CD4-positive, alpha-beta memory T cell (primary cell): ENCODE measurements around the gene CNOT8. TPM values are rescaled to one million over a fixed set of nuclear protein-coding genes. Genes with fewer than 3 reads are reported as not detected.

Experiments used
- CTCF ChIA-PET: fragments of 350-600 bp; sonication (Branson Sonifier 250); formaldehyde crosslinking; loops from one replicate; lab custom pipeline; 2021; ENCODE audit warnings: inconsistent platforms; ENCODE audit not compliant: partially characterized antibody; lab: Charles Lee
- POLR2A ChIA-PET: fragments of 350-600 bp; sonication (Branson Sonifier 250); formaldehyde crosslinking; loops from one replicate; lab custom pipeline; 2021; ENCODE audit not compliant: partially characterized antibody; lab: Charles Lee
- DNase-seq, 5 donors: peaks; one replicate each; pipeline versions ENCODE4 v3.0.0 to v3.0.0-alpha.2; 2020 to 2022; ENCODE audit warnings: mixed read lengths in 1 of 5
- H3K27ac ChIP-seq: one replicate; pipeline ENCODE4 v1.7.0; 2013; ENCODE audit warnings: low read depth, low read length
- H3K27me3 ChIP-seq: 2 replicates; pipeline ENCODE4 v1.7.0; 2013; ENCODE audit warnings: mild to moderate bottlenecking, low read length, moderate library complexity; ENCODE audit not compliant: insufficient read depth
- H3K36me3 ChIP-seq: 2 replicates; pipeline ENCODE4 v1.7.0; 2013; ENCODE audit warnings: mild to moderate bottlenecking, low read length, moderate library complexity; ENCODE audit not compliant: insufficient read depth
- H3K4me1 ChIP-seq: 2 replicates; pipeline ENCODE4 v1.7.0; 2013; ENCODE audit warnings: mild to moderate bottlenecking, low read length, moderate library complexity; ENCODE audit not compliant: insufficient read depth
- H3K4me3 ChIP-seq, 2 donors: one replicate each; pipeline ENCODE4 v1.7.0; 2013; ENCODE audit warnings: low read length in 2 of 2, mild to moderate bottlenecking in 1 of 2
- H3K9me3 ChIP-seq, 2 donors: one replicate each; pipeline ENCODE4 v1.7.0; 2013; ENCODE audit warnings: low read length in 2 of 2, control low read depth in 1 of 2; ENCODE audit not compliant: control insufficient read depth in 1 of 2
- H3K27ac Mint-ChIP-seq, 7 donors: one replicate each; pipeline ENCODE4 v1.8.0; 2020 to 2021; ENCODE audit warnings: mixed read lengths in 7 of 7, mild to moderate bottlenecking in 6 of 7, inconsistent platforms in 3 of 7, moderate library complexity in 3 of 7
- H3K27me3 Mint-ChIP-seq, 2 donors: one replicate each; pipeline ENCODE4 v1.8.0; 2020 to 2021; ENCODE audit warnings: mixed read lengths in 2 of 2
- H3K36me3 Mint-ChIP-seq, 2 donors: one replicate each; pipeline ENCODE4 v1.8.0; 2020 to 2021; ENCODE audit warnings: mixed read lengths in 2 of 2, inconsistent platforms in 1 of 2, mild to moderate bottlenecking in 1 of 2
- H3K4me1 Mint-ChIP-seq, 4 donors: one replicate each; pipeline ENCODE4 v1.8.0; 2020 to 2021; ENCODE audit warnings: mixed read lengths in 4 of 4, mild to moderate bottlenecking in 1 of 4
- H3K4me3 Mint-ChIP-seq, 8 donors: one replicate each; pipeline ENCODE4 v1.8.0; 2020 to 2021; ENCODE audit warnings: mixed read lengths in 8 of 8, mild to moderate bottlenecking in 7 of 8, moderate library complexity in 6 of 8, inconsistent platforms in 3 of 8
- H3K9me3 Mint-ChIP-seq, 8 donors: one replicate each; pipeline ENCODE4 v1.8.0; 2020 to 2021; ENCODE audit warnings: mixed read lengths in 8 of 8, mild to moderate bottlenecking in 5 of 8, inconsistent platforms in 3 of 8, moderate library complexity in 1 of 8
- intact Hi-C: fragments of 100-400 bp; cut with micrococcal nuclease; formaldehyde crosslinking; loops from one replicate; pipeline ENCODE4 v1.15.1; 2023
- polyA plus RNA-seq, 2 donors: library from polyadenylated mRNA; unstranded; fragments of 300-500 nt; fragmentation: Illumina TruSeq; gene quantifications; one replicate each; pipeline ENCODE4 v1.2.3, GENCODE V29; 2021
- total RNA-seq, 2 experiments: library from RNA; stranded (reverse); gene quantifications; one replicate each; pipeline ENCODE4 v1.2.3, GENCODE V29; 2021

CNOT8 gene
- total and polyA plus RNA-seq, 4 experiments from 2014 or later, result 110 to 243 (median 139) TPM

DNA sequence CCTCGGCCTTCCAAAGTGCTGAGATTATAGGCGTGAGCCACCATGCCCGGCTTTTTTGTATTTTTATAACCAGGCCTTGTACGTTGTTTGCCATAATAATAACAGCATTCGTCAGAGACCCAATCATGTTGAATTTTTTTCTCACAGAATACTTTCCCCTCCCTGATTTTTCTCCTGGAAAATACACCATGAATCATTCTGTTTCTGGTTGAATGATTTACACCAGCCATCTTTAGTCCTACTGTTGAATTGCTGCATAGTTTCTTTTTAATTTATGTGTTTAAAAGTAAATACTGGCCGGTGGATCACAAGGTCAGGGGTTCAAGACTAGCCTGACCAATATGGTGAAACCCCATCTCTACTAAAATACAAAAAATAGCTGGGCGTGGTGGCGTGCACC, 3.5 kb downstream of the CNOT8 start:
- intact Hi-C loops, result no loop called here
- H3K9me3 Mint-ChIP-seq, result no peaks in the 10 kb centered on the region
- POLR2A ChIA-PET, result no interaction called here
- Histone ChIP-seq H3K27me3 (no peaks in the 10 kb centered on the region), H3K36me3 (peaks cover 24% of the 10 kb centered on the region), H3K4me3 (no peak overlapping the region), H3K9me3 (no peaks in the 10 kb centered on the region), H3K4me1 (peaks cover 42% of the 10 kb centered on the region), H3K27ac (no peak overlapping the region)
- no peak for DNase-seq
- H3K36me3 Mint-ChIP-seq, result peaks cover 34 to 59% of the 10 kb centered on the region in 2 donors
- CTCF ChIA-PET, result no interaction called here
- peaks cover 35 to 70% (median 49%) of the 10 kb centered on the region in 4 donors for H3K4me1 Mint-ChIP-seq
- H3K4me3 Mint-ChIP-seq, result peak overlapping the region in 6 of 8 donors; percentile 38 to 91 (median 60)
- H3K27ac Mint-ChIP-seq, result peak overlapping the region in 5 of 7 donors; percentile 72 to 98 (median 83)
- no peaks in the 10 kb centered on the region for H3K27me3 Mint-ChIP-seq

DNA sequence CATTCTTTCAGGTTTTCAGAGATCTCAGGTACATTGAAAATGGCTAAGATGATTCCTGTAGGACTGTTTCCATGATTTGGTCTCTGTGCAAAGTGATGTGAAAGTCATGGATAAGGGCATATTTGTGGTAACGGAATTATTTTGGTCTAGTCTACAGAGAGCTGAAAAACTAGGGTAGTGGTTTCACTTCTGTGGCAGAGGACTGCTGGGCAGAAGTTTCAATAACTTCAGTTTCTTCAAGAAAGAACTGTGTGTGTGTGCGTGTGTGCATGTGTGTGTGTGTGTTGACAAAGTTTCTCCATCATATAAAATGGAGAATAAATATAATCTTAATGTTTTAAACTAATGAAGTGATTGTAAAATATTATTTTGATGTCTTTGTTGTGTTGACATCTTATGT, 4.3 kb downstream of the CNOT8 start:
- H3K27me3 Mint-ChIP-seq, result no peaks in the 10 kb centered on the region
- Histone ChIP-seq H3K27me3 (no peaks in the 10 kb centered on the region), H3K4me1 (peaks cover 38% of the 10 kb centered on the region), H3K27ac (no peak overlapping the region), H3K4me3 (no peak overlapping the region), H3K9me3 (no peaks in the 10 kb centered on the region), H3K36me3 (peaks cover 26% of the 10 kb centered on the region)
- peak overlapping the region; percentile 26 to 90 (median 72) for H3K27ac Mint-ChIP-seq
- ChIA-PET POLR2A (interaction anchor here (0.8 kb wide), 1 partner anchor 106 kb away, joined by 3 read pairs; no protein-coding TSS in a partner anchor), CTCF (interaction anchor here (1.3 to 2.1 kb wide), 2 partner anchors 14 to 212 kb away, joined by 3 to 5 read pairs; no protein-coding TSS in a partner anchor)
- intact Hi-C loops, result no loop called here
- H3K9me3 Mint-ChIP-seq, result no peaks in the 10 kb centered on the region
- DNase-seq, result no peak
- peak overlapping the region in 7 of 8 donors; percentile 29 to 70 (median 55) for H3K4me3 Mint-ChIP-seq
- peaks cover 35 to 74% (median 47%) of the 10 kb centered on the region in 4 donors for H3K4me1 Mint-ChIP-seq
- peaks cover 39 to 62% of the 10 kb centered on the region in 2 donors for H3K36me3 Mint-ChIP-seq

DNA sequence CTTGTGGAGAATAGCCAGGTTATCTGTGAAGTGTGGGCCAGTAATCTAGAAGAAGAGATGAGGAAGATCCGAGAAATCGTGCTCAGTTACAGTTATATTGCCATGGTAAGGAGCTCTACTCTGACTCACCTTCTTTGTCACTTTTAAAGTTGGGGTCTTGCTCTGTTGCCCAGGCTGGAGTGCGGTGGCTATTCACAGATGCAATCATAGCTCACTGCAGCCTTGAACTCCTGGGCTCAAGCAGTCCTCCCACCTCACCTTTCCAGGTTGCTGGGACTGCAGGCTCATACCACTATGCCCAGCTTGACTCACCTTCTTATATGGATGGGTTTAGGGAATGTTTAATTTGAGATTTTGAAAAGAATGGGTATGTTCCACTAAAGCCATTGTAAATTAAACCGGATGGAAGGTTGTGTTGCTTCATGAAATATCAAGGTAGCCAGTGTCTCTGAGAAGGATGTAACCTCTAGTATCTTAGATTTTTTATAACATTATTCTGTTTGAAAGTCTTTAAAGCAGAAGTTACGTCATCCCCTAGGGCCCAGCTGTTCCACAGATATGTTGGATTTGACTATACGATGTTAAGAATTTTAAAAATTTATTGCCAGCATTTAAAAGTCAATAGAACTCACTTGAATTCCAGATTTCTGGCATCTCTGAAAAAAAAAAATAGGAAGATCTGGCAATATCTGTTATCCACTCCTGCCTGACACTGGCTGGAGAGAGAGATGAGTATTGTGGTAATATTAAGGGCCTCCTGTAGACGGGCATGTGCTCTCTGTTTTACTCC, 5.1 kb downstream of the CNOT8 start:
- CTCF ChIA-PET, result interaction anchor here (1.3 to 2.1 kb wide), 2 partner anchors 13 to 213 kb away, joined by 3 to 5 read pairs; no protein-coding TSS in a partner anchor
- Histone ChIP-seq H3K4me1 (peaks cover 38% of the 10 kb centered on the region), H3K9me3 (no peaks in the 10 kb centered on the region), H3K27ac (no peak overlapping the region), H3K27me3 (no peaks in the 10 kb centered on the region), H3K4me3 (no peak overlapping the region), H3K36me3 (peaks cover 29% of the 10 kb centered on the region)
- Mint-ChIP-seq H3K9me3 (no peaks in the 10 kb centered on the region), H3K4me3 (peak overlapping the region in 2 of 8 donors; percentile 51 to 52), H3K27ac (peak overlapping the region in 4 of 7 donors; percentile 23 to 77 (median 66)), H3K27me3 (no peaks in the 10 kb centered on the region), H3K4me1 (peaks cover 36 to 70% (median 47%) of the 10 kb centered on the region in 4 donors), H3K36me3 (peaks cover 41 to 60% of the 10 kb centered on the region in 2 donors)
- POLR2A ChIA-PET, result interaction anchor here (0.8 kb wide), 1 partner anchor 106 kb away, joined by 3 read pairs; no protein-coding TSS in a partner anchor
- intact Hi-C loops, result no loop called here
- no peak for DNase-seq

DNA sequence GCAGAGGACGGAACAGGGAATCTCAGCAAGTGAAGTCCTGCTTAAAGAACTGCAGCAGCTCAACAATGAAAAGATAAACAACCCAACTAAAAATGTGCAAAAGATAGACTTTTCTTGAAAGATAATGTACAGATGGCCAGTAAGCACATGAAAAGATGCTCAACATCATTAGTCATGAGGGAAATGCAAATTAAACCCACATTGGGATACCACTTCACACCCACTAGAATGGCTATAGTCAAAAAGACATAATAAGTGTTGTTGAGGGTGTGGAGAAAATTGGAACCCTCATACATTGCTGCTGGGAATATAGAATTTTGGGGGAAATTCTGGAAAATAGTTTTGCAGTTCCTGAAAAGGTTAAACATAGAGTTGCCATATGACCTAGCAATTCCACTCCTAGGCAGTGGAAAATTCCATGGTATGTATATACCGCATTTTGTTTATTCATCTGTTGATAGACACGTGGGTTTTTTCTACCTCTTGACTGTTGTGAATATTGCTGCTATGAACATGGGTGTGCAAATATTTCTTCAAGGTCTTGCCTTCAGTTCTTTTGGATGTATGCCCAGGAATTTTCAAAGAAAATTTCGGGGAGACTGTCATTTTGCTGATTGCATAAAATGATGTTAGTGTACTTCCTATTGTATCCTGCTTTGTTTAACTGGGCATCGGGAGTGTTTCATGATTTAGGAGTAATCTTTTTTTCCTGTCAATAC, 7.2 kb downstream of the CNOT8 start:
- Histone ChIP-seq H3K4me3 (no peak overlapping the region), H3K27me3 (no peaks in the 10 kb centered on the region), H3K9me3 (no peaks in the 10 kb centered on the region), H3K27ac (no peak overlapping the region), H3K4me1 (peaks cover 28% of the 10 kb centered on the region), H3K36me3 (peaks cover 37% of the 10 kb centered on the region)
- DNase-seq, result no peak
- POLR2A ChIA-PET, result no interaction called here
- Mint-ChIP-seq H3K9me3 (no peaks in the 10 kb centered on the region), H3K27ac (peak overlapping the region in 5 of 7 donors; percentile 6 to 46 (median 29)), H3K4me1 (peaks cover 28 to 50% (median 38%) of the 10 kb centered on the region in 4 donors), H3K36me3 (peaks cover 47 to 59% of the 10 kb centered on the region in 2 donors), H3K27me3 (no peaks in the 10 kb centered on the region), H3K4me3 (no peak overlapping the region)
- intact Hi-C loops, result no loop called here
- CTCF ChIA-PET, result no interaction called here

DNA sequence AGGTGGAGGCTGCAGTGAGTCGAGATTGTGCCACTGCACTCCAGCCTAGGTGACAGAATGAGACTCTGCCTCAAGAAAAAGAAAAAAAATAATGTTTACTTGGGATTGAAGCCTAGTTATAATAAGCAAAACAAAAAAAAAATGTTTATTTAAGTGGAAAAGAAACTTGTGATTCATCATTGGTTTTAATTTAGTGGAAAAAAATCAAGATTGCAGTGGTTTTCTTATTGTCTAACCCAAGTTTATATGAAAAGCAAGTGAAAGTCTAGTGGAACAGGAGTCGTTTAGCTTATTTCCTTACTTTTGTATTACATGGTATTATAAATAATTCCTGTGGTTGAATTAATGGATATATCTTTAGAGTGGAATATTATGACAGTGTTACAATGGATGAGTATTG, 8.4 kb downstream of the CNOT8 start:
- H3K27ac ChIP-seq, result no peak overlapping the region
- H3K9me3 ChIP-seq, result no peaks in the 10 kb centered on the region

DNA sequence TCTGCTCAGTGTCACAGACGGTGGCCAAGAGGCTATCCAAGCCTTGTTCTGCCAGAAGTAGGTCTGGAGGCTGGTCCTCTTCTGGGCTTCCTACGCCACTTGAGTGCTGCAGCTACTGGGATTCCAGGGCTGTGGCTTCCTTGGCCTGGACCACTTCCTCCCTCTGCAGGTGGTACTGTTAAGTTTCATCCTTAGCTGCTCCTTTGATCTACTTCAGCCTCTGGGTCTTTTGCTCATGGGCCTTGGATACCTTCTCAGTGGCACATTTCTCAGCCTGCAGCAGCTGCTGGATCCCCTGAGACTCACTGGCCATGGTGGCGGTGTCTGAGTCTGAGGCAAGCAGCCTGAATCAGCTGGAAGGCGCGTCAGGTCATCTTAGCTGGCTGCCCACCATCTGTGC, 10.3 kb downstream of the CNOT8 start:
- ChIA-PET CTCF (interaction anchor here (0.7 to 3.4 kb wide), 7 partner anchors 9 to 221 kb away, joined by 3 to 20 read pairs (median 4); no protein-coding TSS in a partner anchor), POLR2A (interaction anchor here (0.7 kb wide), 1 partner anchor 10 kb away, joined by 3 read pairs; the partner anchor contains the start of gene CNOT8)
- no peak overlapping the region for H3K4me3 Mint-ChIP-seq
- Histone ChIP-seq H3K27ac (no peak overlapping the region), H3K36me3 (peaks cover 60% of the 10 kb centered on the region), H3K4me1 (no peaks in the 10 kb centered on the region), H3K27me3 (no peaks in the 10 kb centered on the region), H3K9me3 (no peaks in the 10 kb centered on the region), H3K4me3 (no peak overlapping the region)
- intact Hi-C loops, result no loop called here
- H3K27ac Mint-ChIP-seq, result peak overlapping the region in 3 of 7 donors; percentile 25 to 46 (median 37)
- H3K9me3 Mint-ChIP-seq, result peaks cover 0 to under 1% (median 0%) of the 10 kb centered on the region in 8 donors
- H3K4me1 Mint-ChIP-seq, result peaks cover 10 to 22% (median 14%) of the 10 kb centered on the region in 4 donors
- no peaks in the 10 kb centered on the region for H3K27me3 Mint-ChIP-seq
- peaks cover 57 to 68% of the 10 kb centered on the region in 2 donors for H3K36me3 Mint-ChIP-seq
- peak in 1 of 5 donors; percentile 16 for DNase-seq

More for the DNA sequence above, 8.4 kb downstream of the CNOT8 start:
- Histone ChIP-seq H3K27me3 (no peaks in the 10 kb centered on the region), H3K4me1 (peaks cover 16% of the 10 kb centered on the region), H3K36me3 (peaks cover 47% of the 10 kb centered on the region), H3K4me3 (no peak overlapping the region)
- intact Hi-C loops, result no loop called here
- POLR2A ChIA-PET, result no interaction called here
- CTCF ChIA-PET, result interaction anchor here (0.9 to 3.4 kb wide), 2 partner anchors 19 to 216 kb away, joined by 3 to 20 read pairs; no protein-coding TSS in a partner anchor
- H3K9me3 Mint-ChIP-seq, result no peaks in the 10 kb centered on the region
- H3K4me3 Mint-ChIP-seq, result no peak overlapping the region
- H3K4me1 Mint-ChIP-seq, result peaks cover 21 to 39% (median 28%) of the 10 kb centered on the region in 4 donors
- peaks cover 53 to 64% of the 10 kb centered on the region in 2 donors for H3K36me3 Mint-ChIP-seq
- no peaks in the 10 kb centered on the region for H3K27me3 Mint-ChIP-seq
- DNase-seq, result no peak
- H3K27ac Mint-ChIP-seq, result peak overlapping the region in 2 of 7 donors; percentile 5 to 75
